T-helper 22 cell (primary cell): ENCODE data around the gene DNMT3B.
"Not testable (repeated sequence)": the region's sequence is repeated elsewhere in the genome, so short reads cannot be mapped to it uniquely, and the experiment has no call there.

Experiments
- DNase-seq: peaks from one replicate; pipeline ENCODE4 v3.0.0-alpha.2; 2020; ENCODE audit warnings: low read depth

Gene DNMT3B

DNA sequence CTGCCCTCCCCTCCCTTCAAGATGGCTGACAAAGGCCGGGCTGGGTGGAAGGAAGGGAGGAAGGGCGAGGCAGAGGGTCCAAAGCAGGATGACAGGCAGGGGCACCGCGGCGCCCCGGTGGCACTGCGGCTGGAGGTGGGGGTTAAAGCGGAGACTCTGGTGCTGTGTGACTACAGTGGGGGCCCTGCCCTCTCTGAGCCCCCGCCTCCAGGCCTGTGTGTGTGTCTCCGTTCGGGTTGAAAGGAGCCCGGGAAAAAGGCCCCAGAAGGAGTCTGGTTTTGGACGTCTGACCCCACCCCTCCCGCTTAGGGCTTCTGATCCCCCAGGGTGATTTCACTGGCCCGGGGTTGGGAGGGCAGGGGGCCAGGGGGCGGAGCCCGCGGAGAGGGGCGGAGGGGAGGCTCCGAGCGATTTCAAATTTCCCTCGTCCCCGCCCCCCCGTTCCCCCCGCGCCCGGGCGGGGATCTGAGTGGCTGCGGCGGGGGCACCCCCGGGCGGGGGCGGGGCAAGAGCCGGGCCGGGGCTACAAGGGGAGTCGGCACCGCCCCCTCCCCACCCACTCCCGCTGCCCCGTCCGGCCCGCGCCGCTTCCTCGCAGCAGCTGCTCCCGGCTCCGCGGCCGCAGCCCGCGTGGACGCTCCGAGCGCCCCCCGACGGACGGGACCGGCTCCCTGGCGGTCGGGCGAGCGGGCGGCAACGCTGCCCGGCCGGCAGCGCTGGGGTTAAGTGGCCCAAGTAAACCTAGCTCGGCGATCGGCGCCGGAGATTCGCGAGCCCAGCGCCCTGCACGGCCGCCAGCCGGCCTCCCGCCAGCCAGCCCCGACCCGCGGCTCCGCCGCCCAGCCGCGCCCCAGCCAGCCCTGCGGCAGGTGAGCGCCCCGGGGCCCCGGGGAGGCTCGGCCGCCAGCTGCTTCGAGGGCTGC is at the start of gene DNMT3B:
Gene DNMT3B (plus strand): TSS at position 555 of the 923 bp plus-strand sequence. CDS start 17,939 bp downstream, outside the sequence.
- peak; percentile 61 for DNase-seq

DNA sequence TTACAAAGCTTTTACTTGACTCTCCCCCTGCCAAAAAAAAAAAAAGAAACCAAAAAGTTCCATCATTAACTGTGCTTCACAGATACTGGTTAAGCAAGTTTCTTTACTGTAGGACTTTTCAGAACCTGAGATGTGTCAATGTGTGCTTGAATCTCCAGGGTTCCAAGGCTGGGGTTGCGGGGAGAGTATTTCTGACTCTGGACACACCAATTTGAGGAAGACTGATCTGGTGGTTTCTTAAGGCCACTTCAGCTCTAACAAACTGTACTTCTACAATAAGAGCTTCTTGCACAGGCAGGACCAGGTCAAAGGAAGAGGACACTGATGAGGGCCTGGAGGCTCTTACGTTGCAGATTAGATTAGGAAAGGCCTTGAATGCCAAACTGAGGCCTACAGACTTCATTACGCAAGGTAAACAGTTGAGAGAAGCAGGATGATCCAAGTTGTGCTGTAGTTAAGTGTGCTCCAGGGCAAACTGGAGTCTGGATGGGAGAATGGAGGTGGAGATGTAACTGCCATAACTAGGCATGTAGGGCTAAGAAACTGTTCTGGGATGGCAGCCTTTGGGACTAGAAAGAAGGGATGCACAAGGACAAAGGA is 43.3 kb upstream of the DNMT3B start:
- no peak for DNase-seq

DNA sequence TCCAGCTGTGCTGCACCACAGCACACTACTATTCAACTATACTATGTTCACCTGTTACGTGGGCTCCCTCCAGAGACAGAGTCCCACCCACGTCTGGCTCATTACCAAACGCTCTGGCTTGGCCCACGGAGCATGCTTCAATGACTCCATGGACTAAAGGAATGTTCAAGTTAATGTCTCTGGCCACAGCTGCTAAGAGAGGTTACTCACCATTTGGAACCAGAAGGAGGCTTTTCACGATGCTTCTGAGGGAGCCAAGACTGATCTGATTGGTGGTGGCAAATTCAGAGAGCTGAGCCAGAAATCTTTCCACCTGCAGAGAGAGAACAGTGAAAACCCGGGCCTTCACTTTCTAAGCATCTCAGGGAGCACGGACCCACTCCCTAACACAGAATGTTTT is 34.5 kb upstream of the DNMT3B start:
- no peak for DNase-seq

DNA sequence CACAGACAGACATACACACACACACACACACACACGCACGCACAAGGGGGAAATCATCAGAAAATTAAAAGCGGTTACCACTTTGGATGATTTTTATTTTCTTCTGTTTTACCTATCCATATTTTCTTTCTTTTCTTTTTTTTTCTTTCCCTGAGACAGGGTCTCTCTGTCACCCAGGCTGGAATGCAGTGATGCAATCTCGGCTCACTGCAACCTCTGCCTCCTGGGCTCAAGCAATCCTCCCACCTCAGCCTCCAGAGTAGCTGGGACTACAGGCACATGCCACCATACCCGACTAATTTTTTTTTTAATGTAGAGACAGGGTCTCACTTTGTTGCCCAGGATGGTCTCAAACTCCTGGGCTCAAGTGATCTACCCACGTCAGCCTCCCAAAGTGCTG is 33.8 kb upstream of the DNMT3B start:
- not testable (repeated sequence) for DNase-seq

DNA sequence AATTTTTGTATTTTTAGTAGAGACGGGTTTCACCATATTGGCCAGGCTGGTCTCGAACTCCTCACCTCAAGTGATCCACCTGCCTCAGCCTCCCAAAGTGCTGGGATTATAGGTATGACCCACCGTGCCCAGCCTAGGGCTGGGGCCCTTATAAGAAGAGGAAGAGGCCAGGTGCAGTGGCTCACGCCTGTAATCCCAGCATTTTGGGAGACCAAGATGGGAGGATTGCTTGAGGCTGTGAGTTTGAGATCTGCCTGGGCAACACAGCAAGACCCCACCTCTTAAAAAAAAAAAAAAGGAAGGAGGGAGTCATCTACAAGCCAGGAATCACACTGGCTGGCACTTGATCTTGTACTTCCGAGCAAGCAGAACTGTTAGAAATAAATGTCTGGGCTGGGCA is 32.9 kb upstream of the DNMT3B start:
- DNase-seq = not testable (repeated sequence)

DNA sequence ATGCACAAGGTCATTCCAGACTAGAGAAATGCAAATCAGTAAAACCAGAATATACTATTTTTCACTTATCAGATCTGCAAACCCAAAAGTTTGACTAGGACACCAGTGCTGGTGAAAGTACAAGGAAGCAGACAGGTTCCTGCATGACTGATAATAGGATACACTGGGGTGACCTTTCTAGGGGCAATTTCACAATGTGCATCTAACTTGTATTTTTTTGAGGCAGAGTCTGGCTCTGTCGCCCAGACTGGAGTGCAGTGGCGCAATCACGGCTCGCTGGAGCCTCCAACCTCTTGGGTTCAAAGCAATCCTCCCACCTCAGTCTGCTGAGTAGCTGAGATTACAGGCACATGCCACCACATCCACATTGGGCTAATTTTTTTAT is 30.3 kb upstream of the DNMT3B start:
- DNase-seq = no peak

DNA sequence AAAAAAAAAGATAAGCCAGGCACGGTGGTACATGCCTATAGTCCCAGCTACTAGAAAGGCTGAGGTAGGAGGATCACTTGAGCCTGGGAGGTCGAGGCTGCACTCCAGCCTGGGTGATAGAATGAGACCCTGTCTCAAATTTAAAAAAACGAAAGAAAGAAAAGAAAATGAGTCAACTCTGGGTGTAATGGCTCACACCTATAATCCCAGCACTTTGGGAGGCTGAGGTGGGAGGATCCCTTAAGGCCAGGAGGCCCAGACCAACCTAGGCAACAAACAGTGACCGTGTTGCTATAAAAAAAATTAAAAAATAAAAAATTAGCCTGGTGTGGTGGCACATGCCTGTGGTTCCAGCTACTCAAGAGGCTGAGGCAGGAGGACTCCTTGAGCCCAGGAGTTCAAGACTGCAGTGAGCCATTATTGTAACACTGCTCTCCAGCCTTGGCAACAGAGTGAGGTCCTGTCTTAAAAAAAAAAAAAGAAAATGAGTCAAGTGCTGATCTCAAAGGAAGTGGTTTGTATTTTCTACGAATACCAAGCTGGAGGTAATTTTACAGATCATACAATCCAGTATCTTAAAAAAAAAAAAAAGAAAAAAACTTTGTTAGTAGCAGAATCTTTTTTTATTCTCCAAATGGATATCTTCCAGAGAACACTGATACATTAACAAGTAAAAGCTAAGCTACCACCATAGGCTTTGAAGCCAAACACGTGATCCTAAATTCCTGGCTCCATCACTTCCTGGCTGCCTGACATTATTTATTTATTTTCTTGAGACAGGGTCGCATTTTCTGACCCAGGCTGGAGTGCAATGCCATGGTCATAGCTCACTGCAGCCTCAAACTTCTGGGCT is 24.6 kb upstream of the DNMT3B start:
- peak; percentile 32 for DNase-seq

DNA sequence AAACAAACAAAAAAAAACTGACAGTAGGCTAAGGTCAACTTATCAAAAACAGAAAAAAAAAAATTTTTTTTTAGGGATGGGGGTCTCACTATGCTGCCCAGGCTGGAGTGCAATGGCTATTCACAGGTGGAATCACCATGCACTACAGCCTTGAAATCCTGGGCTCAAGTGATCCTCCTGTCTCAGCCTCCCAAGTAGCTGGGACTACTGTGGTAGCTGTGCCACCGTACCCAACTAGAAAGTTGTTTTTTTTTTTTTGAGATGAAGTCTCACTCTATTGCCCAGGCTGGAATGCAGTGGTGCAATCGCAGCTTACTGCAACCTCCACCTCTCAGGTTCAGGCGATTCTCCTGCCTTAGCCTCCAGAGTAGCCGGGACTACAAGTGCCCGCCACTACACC is 21.0 kb upstream of the DNMT3B start:
- no peak for DNase-seq

DNA sequence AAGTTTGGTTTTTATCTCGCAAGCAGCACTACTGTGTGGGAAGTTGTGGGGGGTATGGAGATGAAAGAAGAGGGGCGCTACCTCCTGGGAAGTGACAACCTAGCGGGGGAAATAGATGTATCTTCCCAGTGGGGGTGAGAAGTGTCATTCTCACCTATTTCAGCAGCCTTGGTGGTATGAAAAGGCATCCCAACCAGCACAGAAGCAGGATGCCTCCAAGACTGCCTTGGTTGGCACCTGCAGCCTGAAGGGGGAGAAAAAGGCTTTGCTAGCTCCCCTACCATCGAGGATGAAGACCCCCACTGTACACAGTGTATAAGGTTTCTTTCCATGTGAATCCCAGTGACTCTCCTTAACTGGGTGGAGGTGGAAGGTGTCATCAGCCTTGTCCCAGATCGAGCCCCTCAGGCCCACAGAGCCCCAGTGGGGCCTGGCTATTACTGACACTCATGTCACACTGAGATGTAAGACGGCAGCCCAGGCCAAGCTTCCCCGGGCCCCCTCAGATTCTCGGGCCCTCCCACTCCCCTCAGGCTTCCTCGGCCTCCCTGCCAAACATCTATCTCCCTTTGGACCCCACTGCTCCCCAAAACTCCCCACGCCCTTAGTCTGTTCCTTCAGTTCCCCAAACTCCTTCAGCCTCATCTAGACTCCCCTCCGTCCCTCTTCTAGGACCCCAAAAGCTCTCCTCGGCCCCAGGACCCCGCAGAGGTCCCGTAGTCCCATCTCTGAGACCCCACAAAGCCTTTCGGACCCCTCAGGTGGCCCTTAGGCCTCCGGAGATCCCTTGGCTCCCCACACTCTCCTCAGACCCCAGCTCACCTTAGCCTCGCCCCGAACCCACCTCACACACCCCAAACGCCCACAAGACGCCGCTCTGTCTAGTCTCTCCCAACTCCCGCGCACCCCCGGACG is 19.6 kb upstream of the DNMT3B start:
- no peak for DNase-seq

DNA sequence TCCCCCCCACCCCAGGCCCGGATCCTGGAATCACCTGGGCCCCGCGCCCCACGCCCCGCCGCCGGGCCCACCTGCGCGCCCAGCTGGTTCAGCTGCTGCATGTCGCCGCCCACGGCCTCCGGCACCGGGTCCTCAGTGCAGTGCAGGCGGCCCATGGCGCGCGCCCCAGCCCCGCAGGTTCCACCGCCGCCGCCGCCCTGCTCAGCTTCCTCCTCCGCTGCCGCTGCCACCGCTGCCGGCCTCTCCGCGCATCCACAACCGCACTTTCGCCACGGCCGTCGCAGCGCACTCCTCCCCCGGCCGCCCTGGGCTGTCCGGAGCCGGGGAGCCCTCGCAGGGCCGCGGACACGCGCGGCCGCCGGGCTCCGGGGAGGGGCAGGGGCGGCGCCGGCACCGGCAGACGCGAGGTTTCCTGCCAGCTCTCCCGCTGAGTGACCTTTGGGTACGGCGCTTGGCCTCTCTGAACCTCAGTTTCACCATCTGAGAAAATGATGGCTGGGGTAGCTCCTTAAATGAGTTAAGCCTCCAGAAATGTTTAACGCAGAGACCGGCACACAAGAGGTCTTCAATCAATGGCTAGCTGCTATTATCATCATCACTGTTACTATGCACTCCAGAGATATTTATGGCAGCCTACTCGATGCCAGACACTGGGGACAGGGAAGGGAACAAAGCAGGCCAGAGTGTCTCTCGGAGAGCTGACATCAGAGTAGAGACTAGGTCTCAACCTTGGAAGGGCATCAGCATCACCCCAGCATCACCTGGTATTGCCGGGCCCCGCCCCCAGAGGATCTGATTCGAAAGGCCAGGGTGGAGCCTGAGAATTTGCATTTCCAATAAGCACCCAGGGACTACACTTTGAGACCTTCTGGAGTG is 18.7 kb upstream of the DNMT3B start, which contains the start of gene COMMD7:
Gene COMMD7 (minus strand): TSS at position 231 of the 876 bp plus-strand sequence. CDS start 76 bp downstream, at position 155.
- peak; percentile 45 for DNase-seq

DNA sequence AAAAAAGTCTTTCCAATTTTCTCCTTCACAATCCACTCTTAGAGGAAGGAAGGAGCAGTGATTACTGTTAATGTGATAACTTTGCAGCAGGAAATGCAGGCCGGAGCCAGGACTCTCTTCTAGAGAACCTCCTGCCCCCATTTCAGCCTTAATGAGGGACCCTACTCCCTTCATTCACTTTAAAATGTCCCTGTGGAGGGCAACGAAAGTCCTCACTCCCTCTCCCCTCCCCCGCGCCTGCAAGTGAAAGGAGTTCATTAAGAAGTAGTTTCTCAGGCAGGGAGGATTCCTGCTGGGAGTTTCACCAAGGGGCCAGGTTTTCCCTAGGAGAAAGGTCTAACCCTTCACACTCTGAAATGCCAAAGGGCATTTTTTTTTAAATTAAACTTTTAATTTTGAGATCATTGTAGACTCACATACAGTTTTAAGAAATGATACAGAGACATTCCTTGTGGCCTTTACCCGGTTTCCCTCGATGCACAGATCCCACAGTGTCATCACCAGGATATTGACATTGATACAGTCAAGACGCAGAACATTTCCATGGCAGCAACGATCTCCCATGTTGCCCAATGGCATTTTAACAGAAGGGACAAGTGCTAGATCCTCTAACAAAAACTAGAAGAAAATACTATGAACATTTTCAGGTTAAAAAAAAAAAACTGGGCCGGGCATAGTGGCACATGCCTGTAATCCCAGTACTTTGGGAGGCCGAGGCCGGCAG is 12.1 kb upstream of the DNMT3B start:
- no peak for DNase-seq

DNA sequence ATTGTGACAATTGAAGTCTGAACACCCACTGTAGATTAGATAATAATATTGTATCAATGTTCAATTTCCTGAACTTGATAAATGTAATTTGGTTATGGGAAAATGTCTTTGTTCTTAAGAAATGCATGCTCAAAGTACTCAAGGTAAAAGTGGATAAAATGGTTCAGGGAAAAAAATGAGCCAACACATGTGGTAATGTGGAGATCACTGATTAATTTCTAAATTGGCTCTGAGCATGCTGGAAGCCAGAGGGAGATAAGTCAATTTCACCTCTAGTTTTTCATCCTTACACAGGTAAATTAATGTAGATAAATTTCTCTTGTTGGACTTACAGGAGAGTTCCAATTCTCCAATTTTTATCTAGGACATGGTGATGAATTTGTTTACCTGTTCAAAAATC is 10.9 kb upstream of the DNMT3B start:
- DNase-seq = no peak

DNA sequence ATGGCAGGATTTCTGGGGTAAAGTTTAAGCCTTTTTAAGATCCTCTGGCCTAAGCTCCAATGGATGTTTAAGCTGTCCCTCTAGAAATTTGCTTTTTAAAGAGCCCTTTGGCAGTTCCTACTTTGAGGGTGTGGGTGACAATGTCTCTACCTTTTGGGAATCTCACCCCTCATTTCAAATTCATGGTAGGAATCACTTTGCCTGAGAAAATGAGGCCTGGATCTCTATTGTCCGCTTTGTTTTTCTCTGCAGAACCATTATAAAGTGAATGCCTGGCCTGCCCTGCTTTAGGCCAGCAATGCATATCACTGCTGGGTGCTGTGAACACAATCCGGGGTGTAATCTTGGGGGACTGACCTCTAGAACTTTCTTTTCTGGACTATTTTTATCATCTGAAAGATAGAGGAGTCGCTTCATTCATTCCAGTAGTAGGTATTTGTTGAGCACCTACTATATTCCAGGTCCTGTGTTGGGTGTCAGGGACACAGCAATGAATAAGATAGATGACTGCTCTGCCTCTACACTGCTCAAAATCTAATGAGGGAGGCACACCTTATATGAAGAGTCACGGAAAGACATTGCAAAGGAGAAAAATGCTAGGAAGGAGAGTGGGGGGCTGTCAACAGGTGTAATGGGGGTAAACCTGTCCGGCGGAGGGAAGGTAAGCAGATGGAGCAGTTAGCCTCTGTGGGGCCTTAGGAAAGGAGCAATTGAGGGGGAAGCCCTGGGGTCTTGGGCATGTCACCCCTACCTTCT is 10.3 kb upstream of the DNMT3B start:
- no peak for DNase-seq

DNA sequence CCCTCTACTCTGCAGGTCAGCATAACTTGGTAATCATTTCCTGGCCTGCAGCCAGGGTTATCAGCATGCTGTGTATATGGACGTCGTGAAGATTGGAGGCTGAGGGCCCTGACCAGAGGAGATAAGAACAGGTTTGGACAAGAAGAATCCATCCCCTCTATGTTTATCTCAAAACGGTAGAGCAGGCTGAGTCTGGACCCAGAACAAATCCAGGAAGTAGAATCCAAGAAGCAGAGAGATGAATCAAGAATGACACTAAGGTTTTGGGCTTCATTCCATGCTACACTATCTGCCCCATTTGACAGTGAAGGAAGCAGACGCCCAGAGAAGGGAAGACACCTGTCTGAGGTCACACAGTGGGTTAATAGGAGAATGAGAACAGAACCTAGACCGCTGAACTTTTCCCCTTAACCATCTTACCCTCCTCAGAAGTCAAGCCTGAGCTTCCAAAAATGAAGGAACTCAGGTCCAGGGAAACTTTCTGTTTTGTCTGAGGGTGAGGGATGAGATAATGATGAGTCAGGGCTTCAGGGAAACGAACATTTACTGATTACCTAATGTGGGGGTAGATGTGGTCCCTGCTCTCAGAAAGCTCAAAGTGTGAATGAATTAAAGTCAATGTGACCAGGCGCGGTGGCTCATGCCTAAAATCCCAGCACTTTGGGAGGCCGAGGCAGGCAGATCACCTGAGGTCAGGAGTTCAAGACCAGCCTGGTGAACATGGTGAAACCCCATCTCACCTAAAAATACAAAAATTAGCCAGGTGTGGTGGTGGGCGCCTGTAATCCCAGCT is 9.5 kb upstream of the DNMT3B start:
- DNase-seq = no peak

DNA sequence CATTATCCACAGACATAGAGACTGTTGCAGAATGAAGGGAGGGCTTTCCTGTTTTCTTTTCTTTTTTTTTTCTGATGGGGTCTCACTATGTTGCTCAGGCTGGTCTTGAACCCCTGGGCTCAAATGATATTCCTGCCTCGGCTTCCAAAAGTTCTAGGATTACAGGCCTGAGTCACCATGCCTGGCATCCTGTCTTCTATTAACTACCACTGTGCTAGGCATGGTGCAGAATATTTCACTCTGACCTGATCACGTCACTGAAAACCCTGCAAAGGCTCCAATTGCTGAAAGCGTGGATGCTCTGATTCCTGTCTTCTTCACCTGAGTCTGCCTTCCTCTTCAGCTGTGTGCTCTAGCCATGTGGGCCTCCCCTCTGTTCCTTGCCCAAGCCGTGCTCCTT is 8.5 kb upstream of the DNMT3B start:
- DNase-seq = no peak

DNA sequence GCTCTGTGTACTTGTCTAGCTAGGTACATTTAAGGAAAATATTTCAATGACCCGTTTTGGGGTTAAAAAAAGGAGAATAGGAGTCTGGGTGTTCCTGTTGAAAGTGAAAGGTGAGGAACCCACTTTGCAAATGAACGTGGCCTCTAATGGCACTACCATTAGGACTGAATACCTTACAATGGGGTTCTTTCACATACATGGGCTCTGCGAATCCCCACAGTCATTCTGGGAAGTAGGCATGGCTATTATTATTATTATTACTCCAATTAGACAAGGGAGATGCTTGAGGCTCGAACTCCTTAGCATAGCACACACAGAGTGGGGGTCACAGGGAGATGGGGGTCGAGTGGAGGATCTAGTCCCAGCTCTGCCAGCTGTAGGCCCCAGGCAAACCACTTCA is 6.0 kb upstream of the DNMT3B start:
- DNase-seq = no peak

DNA sequence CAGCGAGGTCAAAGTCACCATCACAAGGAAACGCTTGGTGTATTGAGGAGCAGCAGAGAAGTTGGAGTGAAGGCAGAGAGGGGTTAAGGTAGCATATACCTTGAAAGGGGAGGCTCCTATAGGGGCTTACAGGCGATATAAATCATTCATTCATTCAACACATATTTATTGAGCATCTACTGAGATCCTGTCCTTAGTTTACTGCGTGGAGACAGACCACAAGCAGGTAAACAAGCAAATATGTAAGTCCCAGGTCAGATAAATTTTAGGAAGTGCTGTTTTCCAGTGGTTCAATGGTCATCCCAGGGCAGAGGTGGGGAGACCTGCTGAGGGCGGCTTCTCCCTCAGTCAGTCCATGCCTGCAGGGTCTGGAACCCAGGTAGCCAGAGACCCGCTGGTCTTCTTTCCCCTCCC is 761 bp upstream of the DNMT3B start:
- no peak for DNase-seq

DNA sequence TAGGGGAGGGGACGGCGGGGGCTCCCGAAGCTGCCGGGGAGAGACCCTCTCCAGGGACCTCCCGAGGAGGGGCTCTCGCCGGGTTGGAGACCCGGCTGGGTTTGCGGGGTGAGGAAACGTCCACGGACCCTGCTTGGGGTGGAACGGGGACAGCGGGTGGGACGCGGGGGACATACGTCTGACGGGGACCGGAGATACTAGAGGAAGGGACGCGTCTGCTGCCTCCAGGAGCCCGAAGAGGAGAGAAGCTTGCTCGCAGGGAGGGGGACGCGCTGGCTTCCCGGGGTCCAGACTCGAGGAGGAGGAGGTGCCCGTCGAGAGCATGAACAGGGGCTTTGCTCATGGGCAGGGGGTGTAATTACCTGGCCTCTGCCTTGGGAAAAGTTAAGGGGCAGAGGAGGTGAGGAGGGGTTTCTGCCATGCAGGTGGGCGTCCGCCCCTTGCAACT is 593 bp downstream of the DNMT3B start:
- no peak for DNase-seq
